Mesenchymal stem cell (in vitro differentiated cells and primary cell): ENCODE data around the gene CD63.

Source experiments
- DNase-seq: peaks from one replicate; pipeline ENCODE4 v3.0.0-alpha.2; 2013
- H2AFZ ChIP-seq: one replicate; pipeline ENCODE4 v1.6.1; 2013; ENCODE audit warnings: low read depth, mild to moderate bottlenecking, control low read depth, inconsistent platforms, low read length, moderate library complexity
- H2AK5ac ChIP-seq: 2 replicates; pipeline ENCODE4 v1.6.1; 2013; ENCODE audit warnings: low read length, moderate library complexity, mild to moderate bottlenecking, inconsistent platforms; ENCODE audit not compliant: severe bottlenecking
- H2BK120ac ChIP-seq: one replicate; pipeline ENCODE4 v1.6.1; 2013; ENCODE audit warnings: low read depth, mild to moderate bottlenecking, inconsistent platforms, low read length, moderate library complexity
- H2BK12ac ChIP-seq, 2 experiments: one replicate each; pipeline ENCODE4 v1.6.1; 2013; ENCODE audit warnings: inconsistent platforms in 2 of 2, low read length in 2 of 2, mild to moderate bottlenecking in 2 of 2, moderate library complexity in 2 of 2, control low read depth in 1 of 2
- H2BK15ac ChIP-seq: one replicate; pipeline ENCODE4 v1.6.1; 2013; ENCODE audit warnings: mild to moderate bottlenecking, low read depth, inconsistent platforms; ENCODE audit not compliant: poor library complexity, severe bottlenecking
- H2BK5ac ChIP-seq: 2 replicates; pipeline ENCODE4 v1.6.1; 2013; ENCODE audit warnings: low read depth, mild to moderate bottlenecking, low read length, control low read depth, inconsistent platforms; ENCODE audit not compliant: poor library complexity, severe bottlenecking
- H3K14ac ChIP-seq, 2 experiments: one replicate each; pipeline ENCODE4 v1.6.1; 2013; ENCODE audit warnings: inconsistent platforms in 2 of 2, low read length in 2 of 2, control low read depth in 1 of 2, mild to moderate bottlenecking in 1 of 2, moderate library complexity in 1 of 2
- H3K18ac ChIP-seq, 2 experiments: one replicate each; pipeline ENCODE4 v1.6.1; 2013; ENCODE audit warnings: inconsistent platforms in 2 of 2, low read length in 2 of 2, control low read depth in 1 of 2, low read depth in 1 of 2, mild to moderate bottlenecking in 1 of 2
- H3K23ac ChIP-seq, 2 experiments: one replicate each; pipeline ENCODE4 v1.6.1; 2013; ENCODE audit warnings: inconsistent platforms in 2 of 2, low read length in 2 of 2, mild to moderate bottlenecking in 2 of 2, moderate library complexity in 2 of 2, control low read depth in 1 of 2
- H3K27ac ChIP-seq: 2 replicates; pipeline ENCODE4 v1.5.1; 2013; ENCODE audit warnings: mild to moderate bottlenecking, moderate library complexity, low read length, control low read depth, inconsistent platforms; ENCODE audit not compliant: poor library complexity, severe bottlenecking
- H3K27me3 ChIP-seq, 2 experiments: 2 replicates each; pipeline versions ENCODE4 v1.6.1 to v1.7.0; 2013; ENCODE audit warnings: low read length in 2 of 2, mild to moderate bottlenecking in 2 of 2, moderate library complexity in 2 of 2, control low read depth in 1 of 2, inconsistent platforms in 1 of 2; ENCODE audit not compliant: control insufficient read depth in 1 of 2, insufficient read depth in 1 of 2
- H3K36me3 ChIP-seq, 2 experiments: 2 replicates each; pipeline versions ENCODE4 v1.6.1 to v1.7.0; 2013; ENCODE audit warnings: low read length in 2 of 2, control low read depth in 1 of 2, inconsistent platforms in 1 of 2, low read depth in 1 of 2, mild to moderate bottlenecking in 1 of 2; ENCODE audit not compliant: insufficient read depth in 2 of 2, control insufficient read depth in 1 of 2
- H3K4ac ChIP-seq, 2 experiments: one replicate each; pipeline ENCODE4 v1.6.1; 2013; ENCODE audit warnings: inconsistent platforms in 2 of 2, low read length in 2 of 2, mild to moderate bottlenecking in 2 of 2, moderate library complexity in 2 of 2, control low read depth in 1 of 2, low read depth in 1 of 2
- H3K4me1 ChIP-seq: 2 replicates; pipeline ENCODE4 v1.6.1; 2013; ENCODE audit warnings: low read depth, low read length, control low read depth; ENCODE audit not compliant: control insufficient read depth, insufficient read depth
- H3K4me2 ChIP-seq: 2 replicates; pipeline ENCODE4 v1.6.1; 2013; ENCODE audit warnings: low read length, mild to moderate bottlenecking, inconsistent platforms; ENCODE audit not compliant: poor library complexity, severe bottlenecking
- H3K4me3 ChIP-seq, 2 experiments: 2 replicates each; pipeline versions ENCODE4 v1.5.1 to v1.7.0; 2013; ENCODE audit warnings: low read length in 2 of 2, mild to moderate bottlenecking in 2 of 2, control low read depth in 1 of 2, low read depth in 1 of 2; ENCODE audit not compliant: insufficient read depth in 1 of 2
- H3K79me1 ChIP-seq: replicated peaks from 2 replicates; pipeline ENCODE4 v1.6.1; 2013; ENCODE audit warnings: mild to moderate bottlenecking, control low read depth, low read length, inconsistent platforms; ENCODE audit not compliant: poor library complexity, severe bottlenecking
- H3K9ac ChIP-seq: 2 replicates; pipeline ENCODE4 v1.7.0; 2013; ENCODE audit warnings: mild to moderate bottlenecking, low read length, moderate library complexity
- H3K9me3 ChIP-seq: 2 replicates; pipeline ENCODE4 v1.7.0; 2013; ENCODE audit warnings: mild to moderate bottlenecking, low read length; ENCODE audit not compliant: control insufficient read depth
- H4K8ac ChIP-seq: one replicate; pipeline ENCODE4 v1.6.1; 2013; ENCODE audit warnings: inconsistent platforms, mild to moderate bottlenecking, low read length, moderate library complexity
- H4K91ac ChIP-seq: one replicate; pipeline ENCODE4 v1.6.1; 2013; ENCODE audit warnings: mild to moderate bottlenecking, low read length, inconsistent platforms
- WGBS: methylation state at CpG from one replicate; pipeline ENCODE4 v1.1.7; 2013; ENCODE audit warnings: mixed read lengths; 5-methylcytosine and 5-hydroxymethylcytosine counted together

CD63 gene

GRCh38 chr12:55724940-55725309, 3.9 kb downstream of the CD63 start:
- no peak overlapping the region for H3K23ac ChIP-seq
- H3K4ac ChIP-seq = no peak overlapping the region
- DNase-seq = no peak
- peak overlapping the region in 1 of 2 experiments; percentile 10 for H2BK12ac ChIP-seq
- H2BK15ac ChIP-seq = no peak overlapping the region
- H3K27me3 ChIP-seq = no peaks in the 10 kb centered on the region
- H3K79me1 ChIP-seq = peaks cover 9% of the 10 kb centered on the region
- H3K36me3 ChIP-seq = peaks cover 48 to 49% of the 10 kb centered on the region in 2 experiments
- WGBS = 89% methylated on average over 2 of the region's 3 CpGs
- H2BK120ac ChIP-seq = no peak overlapping the region
- no peak overlapping the region for H3K4me2 ChIP-seq
- no peaks in the 10 kb centered on the region for H3K9me3 ChIP-seq
- no peak overlapping the region for H2AFZ ChIP-seq
- H3K4me1 ChIP-seq = peaks cover 45% of the 10 kb centered on the region
- H4K91ac ChIP-seq = no peak overlapping the region
- H2AK5ac ChIP-seq = no peak overlapping the region
- H3K4me3 ChIP-seq = peak overlapping the region in 1 of 2 experiments; percentile 94
- H4K8ac ChIP-seq = no peak overlapping the region
- H3K18ac ChIP-seq = no peak overlapping the region
- peak overlapping the region in 1 of 2 experiments; percentile 12 for H3K14ac ChIP-seq
- H3K27ac ChIP-seq = no peak overlapping the region
- peak overlapping the region; percentile 95 for H3K9ac ChIP-seq
- no peak overlapping the region for H2BK5ac ChIP-seq

GRCh38 chr12:55724226-55724939, 4.4 kb downstream of the CD63 start:
- Histone ChIP-seq H2BK5ac (no peak overlapping the region), H4K8ac (peak overlapping the region; percentile 77), H3K79me1 (peaks cover 9% of the 10 kb centered on the region), H2AK5ac (peak overlapping the region; percentile 27), H3K14ac (no peak overlapping the region), H2BK12ac (no peak overlapping the region), H3K4me3 (peak overlapping the region in 1 of 2 experiments; percentile 94), H3K36me3 (peaks cover 49 to 51% of the 10 kb centered on the region in 2 experiments), H3K4ac (no peak overlapping the region), H2BK120ac (no peak overlapping the region), H3K4me1 (peaks cover 49% of the 10 kb centered on the region), H3K23ac (no peak overlapping the region), H2BK15ac (no peak overlapping the region), H4K91ac (no peak overlapping the region), H3K27ac (no peak overlapping the region), H2AFZ (no peak overlapping the region), H3K18ac (no peak overlapping the region), H3K4me2 (no peak overlapping the region), H3K9ac (peak overlapping the region; percentile 95), H3K9me3 (no peaks in the 10 kb centered on the region), H3K27me3 (no peaks in the 10 kb centered on the region)
- WGBS = 75% methylated on average over 11 of the region's 11 CpGs
- peak; percentile 70 for DNase-seq

- Histone ChIP-seq H3K23ac (no peak overlapping the region), H2BK5ac (no peak overlapping the region), H3K18ac (no peak overlapping the region), H3K4me2 (no peak overlapping the region), H3K79me1 (peaks cover 12% of the 10 kb centered on the region), H3K9me3 (no peaks in the 10 kb centered on the region), H2AK5ac (peak overlapping the region; percentile 27), H3K14ac (no peak overlapping the region), H3K9ac (peak overlapping the region; percentile 95), H4K8ac (peak overlapping the region; percentile 20), H2BK15ac (no peak overlapping the region), H2BK12ac (no peak overlapping the region), H2AFZ (no peak overlapping the region), H3K4me1 (peaks cover 53% of the 10 kb centered on the region), H2BK120ac (no peak overlapping the region), H3K27me3 (no peaks in the 10 kb centered on the region), H4K91ac (no peak overlapping the region), H3K36me3 (peaks cover 49 to 51% of the 10 kb centered on the region in 2 experiments), H3K27ac (peak overlapping the region; percentile 34), H3K4me3 (peak overlapping the region in 1 of 2 experiments; percentile 94), H3K4ac (no peak overlapping the region)
- no peak for DNase-seq
- 79% methylated on average over 10 of the region's 10 CpGs for WGBS
Observed at GRCh38 chr12:55723516-55724225, 5.1 kb downstream of the CD63 start.

- Histone ChIP-seq H3K27ac (peak overlapping the region; percentile 36), H3K4ac (no peak overlapping the region), H2BK5ac (no peak overlapping the region), H3K9me3 (no peaks in the 10 kb centered on the region), H4K91ac (no peak overlapping the region), H3K4me1 (peaks cover 57% of the 10 kb centered on the region), H3K18ac (no peak overlapping the region), H4K8ac (no peak overlapping the region), H2AFZ (no peak overlapping the region), H3K23ac (no peak overlapping the region), H2BK15ac (no peak overlapping the region), H2BK12ac (no peak overlapping the region), H3K9ac (peak overlapping the region; percentile 95), H3K79me1 (peaks cover 17% of the 10 kb centered on the region), H3K14ac (no peak overlapping the region), H2AK5ac (no peak overlapping the region), H3K36me3 (peaks cover 49 to 51% of the 10 kb centered on the region in 2 experiments), H3K27me3 (no peaks in the 10 kb centered on the region), H3K4me2 (no peak overlapping the region), H2BK120ac (no peak overlapping the region), H3K4me3 (peak overlapping the region in 1 of 2 experiments; percentile 94)
- WGBS = over 99% methylated on average over 8 of the region's 8 CpGs
- DNase-seq = no peak
Observed at GRCh38 chr12:55722948-55723347, 5.9 kb downstream of the CD63 start.
